GM18907 (cell line): ENCODE data around the gene ZNF74.
A peak's percentile ranks its signal among the peaks of the same experiment; 100 is the strongest.

Experiments used
- ATAC-seq: cut with Tn5 transposase; IDR thresholded peaks from one replicate; pipeline ENCODE4 v1.9.1; 2021; ENCODE audit warnings: mild to moderate bottlenecking, moderate library complexity; ENCODE audit not compliant: unreplicated experiment

ZNF74 gene

GRCh38 chr22:20418211-20418788, 24.3 kb downstream of the ZNF74 start:
- ATAC-seq, result no peak

GRCh38 chr22:20419664-20419951, 25.7 kb downstream of the ZNF74 start:
- no peak for ATAC-seq

GRCh38 chr22:20420157-20420842, 26.3 kb downstream of the ZNF74 start:
- no peak for ATAC-seq

GRCh38 chr22:20421507-20421874, 27.5 kb downstream of the ZNF74 start:
- ATAC-seq, result no peak

GRCh38 chr22:20422271-20423007, 28.5 kb downstream of the ZNF74 start:
- no peak for ATAC-seq

- ATAC-seq, result no peak
Observed at GRCh38 chr22:20423008-20423905, 29.3 kb downstream of the ZNF74 start.

GRCh38 chr22:20423906-20424551, 30.1 kb downstream of the ZNF74 start:
- ATAC-seq, result no peak

GRCh38 chr22:20424568-20424931, 30.6 kb downstream of the ZNF74 start:
- ATAC-seq, result no peak

GRCh38 chr22:20424932-20425565, 31.1 kb downstream of the ZNF74 start:
- no peak for ATAC-seq

- ATAC-seq, result no peak
Observed at GRCh38 chr22:20425566-20426258, 31.8 kb downstream of the ZNF74 start.

GRCh38 chr22:20426259-20426615, 32.3 kb downstream of the ZNF74 start:
- ATAC-seq, result no peak

GRCh38 chr22:20427104-20427944, 33.4 kb downstream of the ZNF74 start:
- no peak for ATAC-seq

GRCh38 chr22:20427945-20428417, 34.0 kb downstream of the ZNF74 start:
- ATAC-seq, result no peak

- ATAC-seq, result no peak
Observed at GRCh38 chr22:20428496-20429253, 34.7 kb downstream of the ZNF74 start.

- ATAC-seq, result peak; percentile 48
Observed at GRCh38 chr22:20429254-20430100, 35.5 kb downstream of the ZNF74 start.

- ATAC-seq, result no peak
Observed at GRCh38 chr22:20430101-20430719, 36.3 kb downstream of the ZNF74 start.
